CD4-positive, alpha-beta T cell treated with Interleukin-6 for 4 hours (primary cell): ENCODE results near the gene GLT1D1.

Experiments
- DNase-seq: peaks from one replicate; pipeline ENCODE4 v3.0.0-alpha.2; 2020; ENCODE audit warnings: mixed read lengths

GLT1D1 gene

DNA sequence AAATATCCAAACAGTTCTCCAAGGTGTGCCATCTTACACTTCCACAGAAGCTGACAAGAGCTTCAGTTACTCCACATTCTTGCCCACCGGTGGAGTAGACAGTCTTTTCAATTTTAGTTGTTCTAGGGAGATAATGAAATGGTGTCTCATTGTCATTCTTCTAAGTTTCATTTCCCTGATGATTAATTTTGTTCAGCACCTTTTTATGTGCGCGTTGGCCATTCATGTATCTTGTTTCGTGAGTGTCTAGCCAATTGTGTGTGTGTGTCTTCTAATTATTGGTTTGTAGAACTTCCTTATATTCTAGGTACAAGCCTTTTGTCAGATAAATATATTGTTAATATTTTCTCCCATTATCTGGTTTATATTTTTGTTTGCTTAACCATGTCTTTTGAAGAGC, 63.1 kb downstream of the GLT1D1 start:
- DNase-seq, result no peak

DNA sequence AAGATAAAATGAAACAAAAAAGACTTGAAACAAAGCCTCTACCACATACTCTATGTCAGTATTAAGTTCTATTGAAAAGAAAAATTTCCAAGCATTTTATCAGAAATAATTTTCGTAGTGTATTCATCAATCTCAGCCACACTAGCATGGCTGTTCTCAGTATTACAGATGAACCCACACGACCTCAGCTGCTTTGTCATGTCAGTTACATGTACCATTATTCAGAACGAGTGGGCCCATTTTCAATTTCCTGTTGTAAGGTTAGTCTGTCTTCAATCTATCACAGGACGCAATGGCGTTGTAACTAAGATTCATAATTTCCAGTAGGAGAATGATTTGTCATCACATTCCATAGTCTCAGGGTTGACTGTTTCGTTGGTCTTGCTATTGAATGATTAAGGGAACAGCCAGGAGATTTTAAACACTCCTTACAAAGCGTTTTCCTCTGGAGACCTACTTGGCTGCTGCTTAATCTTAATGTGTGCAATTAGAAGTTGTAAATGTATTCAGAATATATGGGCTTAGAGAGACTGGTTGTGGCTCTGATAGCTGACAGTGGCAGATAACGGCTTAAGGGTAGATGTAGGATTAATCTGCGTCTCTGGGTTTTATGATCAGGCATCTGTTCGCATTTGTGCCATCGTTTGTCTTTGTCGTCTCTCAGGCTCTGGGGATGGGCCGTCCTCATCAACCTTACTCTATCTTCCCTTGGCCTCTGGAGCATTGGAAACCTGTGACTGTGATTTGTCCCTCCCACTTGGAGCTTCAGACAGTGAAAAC, 65.4 kb downstream of the GLT1D1 start:
- DNase-seq, result no peak

DNA sequence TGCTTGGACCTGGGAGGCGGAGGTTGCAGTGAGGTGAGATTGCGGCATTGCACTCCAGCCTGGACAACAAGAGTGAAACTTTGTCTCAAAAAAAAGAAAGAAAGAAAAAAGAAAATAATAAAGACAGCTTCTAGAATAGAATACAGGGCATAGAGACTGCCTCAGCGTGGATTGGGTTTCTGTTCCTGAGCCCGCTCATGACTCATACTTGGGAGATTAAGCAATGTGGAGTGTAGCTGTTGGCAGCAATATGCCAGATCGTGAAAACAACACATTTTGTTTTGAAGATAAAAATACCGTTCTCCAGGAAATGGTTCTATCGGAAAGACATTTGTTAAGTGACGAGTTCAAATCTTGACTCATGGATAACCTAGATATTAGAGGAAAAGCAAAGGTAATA, 67.2 kb downstream of the GLT1D1 start:
- no peak for DNase-seq

DNA sequence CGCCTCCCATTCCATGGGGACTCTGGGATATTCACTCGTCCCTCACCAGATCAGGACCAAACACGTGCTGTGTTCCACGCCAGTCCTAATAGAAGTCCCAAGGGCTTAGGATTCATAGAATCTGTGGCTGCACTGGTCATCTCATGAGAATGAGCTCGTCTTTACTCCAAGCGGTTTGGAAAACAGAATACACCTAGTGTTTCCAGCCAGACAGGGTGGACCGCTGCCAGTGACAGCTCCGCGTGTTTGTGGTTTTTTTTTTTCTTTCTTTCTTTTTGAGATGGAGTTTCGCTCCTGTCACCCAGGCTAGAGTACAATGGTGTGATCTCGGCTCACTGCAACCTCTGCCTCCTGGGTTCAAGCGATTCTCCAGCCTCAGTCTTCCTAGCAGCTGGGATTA, 75.1 kb downstream of the GLT1D1 start:
- DNase-seq, result no peak

DNA sequence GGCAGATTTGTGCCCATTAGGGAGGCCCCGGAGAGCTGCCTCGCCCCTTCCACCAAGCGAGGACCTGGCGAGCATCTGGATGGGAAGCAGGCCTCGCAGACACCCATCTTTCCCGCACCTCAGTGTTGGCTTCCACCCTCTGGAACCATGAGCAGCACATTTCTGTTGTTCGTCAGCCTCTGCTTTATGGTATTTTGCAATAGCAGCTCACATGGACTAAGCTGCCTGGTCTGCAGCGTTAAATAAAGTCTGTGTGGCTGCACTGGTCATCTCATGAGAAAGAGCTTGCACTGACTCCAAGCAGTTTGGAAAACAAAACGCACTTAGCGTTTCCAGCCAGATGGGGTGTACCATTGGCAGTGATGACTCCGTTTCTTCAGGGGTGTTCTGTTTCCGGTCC, 75.8 kb downstream of the GLT1D1 start:
- DNase-seq, result no peak

DNA sequence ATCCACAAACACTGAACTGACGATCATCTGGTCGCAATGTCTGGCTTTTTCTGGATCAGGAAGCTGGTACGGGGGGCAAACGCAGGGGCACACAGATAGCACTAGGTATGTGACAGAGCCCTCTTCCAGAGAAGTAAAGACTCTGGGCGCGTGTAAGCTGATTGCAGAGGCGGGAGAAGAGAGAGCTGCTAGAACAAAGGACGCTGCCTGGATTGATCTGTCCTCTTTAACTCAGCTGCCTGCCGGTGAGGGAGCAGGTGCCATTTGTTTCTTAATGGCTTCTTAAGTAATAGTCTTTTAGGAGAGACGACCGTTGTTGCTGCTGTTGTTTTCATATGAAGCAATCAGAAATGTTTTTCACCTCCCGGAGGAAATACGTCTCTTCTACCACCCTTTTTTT, 77.3 kb downstream of the GLT1D1 start:
- no peak for DNase-seq

- no peak for DNase-seq
Observed at GRCh38 chr12:128932521-128932920, 79.2 kb downstream of the GLT1D1 start.

- no peak for DNase-seq
Observed at GRCh38 chr12:128933039-128933438, 79.8 kb downstream of the GLT1D1 start.

DNA sequence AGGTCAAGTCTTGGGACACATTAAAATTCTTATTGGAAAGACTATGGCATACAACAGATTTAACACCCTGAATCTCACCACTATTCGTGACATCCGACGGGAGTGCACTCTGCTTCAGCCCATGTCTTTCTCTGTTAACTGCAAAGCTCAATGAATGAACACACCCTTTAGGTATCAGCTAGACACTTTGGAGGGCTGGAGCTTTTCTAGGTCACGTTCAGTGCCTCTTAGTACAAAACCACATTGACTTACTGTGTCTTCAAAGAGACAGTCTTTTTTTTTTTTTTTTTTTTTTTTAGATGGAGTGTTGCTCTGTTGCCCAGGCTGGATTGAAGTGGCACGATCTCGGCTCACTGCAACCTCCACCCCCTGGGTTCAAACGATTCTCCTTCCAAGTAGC, 80.6 kb downstream of the GLT1D1 start:
- DNase-seq, result no peak

GRCh38 chr12:128938886-128939285, 85.6 kb downstream of the GLT1D1 start:
- DNase-seq, result no peak

GRCh38 chr12:128940090-128940888, 87.0 kb downstream of the GLT1D1 start:
- DNase-seq, result no peak

DNA sequence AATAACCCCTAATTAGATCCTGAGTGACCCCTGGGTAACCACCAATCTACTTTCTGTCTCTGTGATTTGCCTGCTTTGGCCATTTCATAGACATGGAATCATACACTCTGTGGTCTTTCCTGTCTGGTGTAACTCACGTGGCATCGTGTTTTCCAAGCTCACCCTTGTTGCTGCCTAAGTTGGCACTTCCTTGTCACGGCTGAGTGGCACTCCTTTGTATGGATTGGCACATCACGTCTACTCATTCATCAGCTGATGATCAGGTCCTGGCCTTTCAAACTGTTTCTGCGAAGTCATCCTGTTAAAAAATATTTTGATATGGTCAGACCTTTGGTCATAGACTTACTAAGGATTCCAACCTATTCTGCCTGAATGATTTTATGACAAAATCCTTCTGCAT, 87.7 kb downstream of the GLT1D1 start:
- DNase-seq, result no peak

DNA sequence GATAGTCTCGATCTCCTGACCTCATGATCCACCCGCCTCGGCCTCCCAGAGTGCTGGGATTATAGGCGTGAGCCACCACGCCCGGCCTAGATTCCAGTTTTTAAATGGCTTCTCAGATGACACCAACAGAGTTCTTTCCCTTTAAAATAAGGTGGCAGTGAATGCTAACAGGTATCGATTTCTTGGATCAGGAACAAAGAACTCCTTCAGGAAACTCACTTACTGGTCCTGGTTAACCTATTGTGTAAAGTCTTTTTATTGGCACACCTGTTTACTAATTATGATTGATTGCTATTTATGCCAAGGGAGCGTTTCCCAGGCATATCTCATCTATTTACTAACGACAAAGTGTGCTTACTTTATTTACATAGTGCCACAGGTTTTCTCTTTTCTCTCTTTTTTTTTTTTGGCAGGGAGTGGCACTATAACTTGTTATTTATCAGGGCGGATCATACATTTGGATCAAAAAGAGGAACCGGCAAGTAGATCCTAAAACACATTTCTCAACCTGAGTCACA, 89.7 kb downstream of the GLT1D1 start:
- no peak for DNase-seq

GRCh38 chr12:128944956-128945355, 91.7 kb downstream of the GLT1D1 start:
- no peak for DNase-seq

- no peak for DNase-seq
Observed at GRCh38 chr12:128947209-128947608, 93.9 kb downstream of the GLT1D1 start.

GRCh38 chr12:128949086-128949485, 95.8 kb downstream of the GLT1D1 start:
- no peak for DNase-seq

DNA sequence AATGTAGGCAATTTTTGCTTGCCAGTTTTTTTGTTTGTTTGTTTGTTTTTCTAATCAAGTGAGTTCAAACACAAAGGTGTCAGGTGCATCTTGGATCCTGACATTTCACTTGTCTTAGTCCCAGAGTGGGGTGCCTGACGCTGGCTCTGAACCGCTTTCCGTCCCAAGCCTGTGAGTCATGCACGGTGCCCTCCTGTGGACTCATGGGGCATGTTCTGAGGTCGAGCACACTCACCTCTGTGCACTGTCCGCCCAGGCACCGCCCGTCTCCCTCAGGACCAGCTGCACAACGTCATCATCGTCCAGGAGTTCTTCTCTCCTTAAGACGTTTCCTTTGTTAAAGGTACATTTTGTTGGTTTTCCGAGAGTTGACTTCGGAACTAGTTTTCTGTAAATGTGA, 98.2 kb downstream of the GLT1D1 start:
- DNase-seq, result no peak

GRCh38 chr12:128956755-128957154, 103.5 kb downstream of the GLT1D1 start:
- DNase-seq, result no peak

GRCh38 chr12:128959901-128960300, 106.6 kb downstream of the GLT1D1 start:
- DNase-seq, result no peak

DNA sequence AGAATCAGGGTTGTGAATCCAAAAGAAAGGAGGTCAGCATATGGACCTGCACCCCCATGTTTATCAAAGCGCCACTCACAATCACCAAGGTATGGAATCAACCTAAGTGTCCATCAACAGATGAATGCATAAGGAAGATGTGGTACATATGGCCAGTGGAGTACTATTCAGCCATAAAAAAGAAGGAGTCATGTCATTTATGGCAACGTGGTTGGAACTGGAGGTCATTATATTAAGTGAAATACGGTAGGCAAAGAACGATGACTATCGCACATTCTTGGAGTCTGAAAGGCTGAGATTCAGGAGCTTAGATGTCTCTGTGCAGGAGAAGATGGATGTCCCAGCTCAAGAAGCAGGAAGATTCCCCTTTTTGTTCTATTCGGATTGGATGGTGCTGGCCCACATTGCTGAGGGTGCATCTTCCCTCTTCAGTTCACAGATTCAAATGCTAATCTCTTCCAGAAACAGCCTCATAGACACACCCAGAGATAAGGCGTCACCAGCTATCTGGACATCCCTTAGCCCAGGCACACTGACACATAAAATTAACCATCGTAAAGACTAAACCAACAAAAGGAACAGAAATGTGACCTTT, 108.1 kb downstream of the GLT1D1 start:
- no peak for DNase-seq

DNA sequence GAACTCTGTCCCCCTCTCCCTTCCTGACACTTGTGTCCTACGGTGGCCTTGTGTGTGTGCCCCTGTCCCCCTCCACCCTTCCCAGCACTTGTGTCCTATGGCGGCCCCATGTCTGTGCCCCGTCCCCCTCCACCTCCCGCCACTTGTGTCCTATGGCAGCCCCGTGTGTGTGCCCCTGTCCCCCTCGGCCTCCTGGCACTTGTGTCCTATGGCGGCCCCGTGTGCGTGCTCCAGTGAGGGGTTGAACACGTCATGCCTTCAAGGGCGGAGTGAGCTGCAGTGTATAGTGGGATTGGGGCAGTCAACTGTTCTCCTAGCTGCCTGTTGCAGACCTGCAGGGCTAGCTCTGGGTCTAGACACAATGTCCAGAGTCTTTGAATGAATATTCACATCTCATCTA, 108.7 kb downstream of the GLT1D1 start:
- no peak for DNase-seq

- DNase-seq, result no peak
Observed at GRCh38 chr12:128966203-128966810, 113.0 kb downstream of the GLT1D1 start.

DNA sequence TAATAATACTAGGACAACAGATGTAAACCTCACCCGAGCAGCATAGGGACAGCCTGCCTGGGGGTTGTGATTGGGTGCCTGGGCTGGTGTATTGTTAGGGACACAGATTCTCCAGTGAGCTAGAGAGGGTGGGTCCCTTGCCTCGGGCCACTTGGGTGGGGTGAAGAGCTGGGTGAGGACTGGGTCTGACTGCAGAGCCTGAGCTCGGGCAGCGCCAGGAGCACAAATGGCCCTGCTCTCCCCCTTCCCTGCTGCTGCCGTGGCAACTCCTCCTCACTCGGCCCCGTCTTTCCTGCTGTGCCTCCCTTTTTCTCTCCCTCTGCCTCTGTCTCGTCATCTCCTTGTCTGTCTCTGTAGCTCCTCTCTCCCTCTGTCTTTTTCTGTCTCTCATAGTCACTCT, 115.4 kb downstream of the GLT1D1 start:
- DNase-seq, result no peak
